Sigmoid colon (tissue), 4 donors: ENCODE measurements around the gene GNS.

ENCODE experiments used
- POLR2AphosphoS5 ChIP-seq, 4 donors: sonication (generic); formaldehyde crosslinking; IDR thresholded peaks; one replicate each; pipeline ENCODE4 v1.6.1; 2017; ENCODE audit warnings: antibody characterized with exemption in 4 of 4
- TF ChIP-seq, protein P1 (sequence below), 4 experiments: fragments of 450-650 bp in 3 of 4; fragments of 200-600 bp in 1 of 4; IDR thresholded peaks; one replicate each; pipeline ENCODE4 v1.5.1; 2016 to 2019; ENCODE audit warnings: antibody characterized with exemption in 4 of 4, mild to moderate bottlenecking in 3 of 4, moderate library complexity in 2 of 4

DNA sequence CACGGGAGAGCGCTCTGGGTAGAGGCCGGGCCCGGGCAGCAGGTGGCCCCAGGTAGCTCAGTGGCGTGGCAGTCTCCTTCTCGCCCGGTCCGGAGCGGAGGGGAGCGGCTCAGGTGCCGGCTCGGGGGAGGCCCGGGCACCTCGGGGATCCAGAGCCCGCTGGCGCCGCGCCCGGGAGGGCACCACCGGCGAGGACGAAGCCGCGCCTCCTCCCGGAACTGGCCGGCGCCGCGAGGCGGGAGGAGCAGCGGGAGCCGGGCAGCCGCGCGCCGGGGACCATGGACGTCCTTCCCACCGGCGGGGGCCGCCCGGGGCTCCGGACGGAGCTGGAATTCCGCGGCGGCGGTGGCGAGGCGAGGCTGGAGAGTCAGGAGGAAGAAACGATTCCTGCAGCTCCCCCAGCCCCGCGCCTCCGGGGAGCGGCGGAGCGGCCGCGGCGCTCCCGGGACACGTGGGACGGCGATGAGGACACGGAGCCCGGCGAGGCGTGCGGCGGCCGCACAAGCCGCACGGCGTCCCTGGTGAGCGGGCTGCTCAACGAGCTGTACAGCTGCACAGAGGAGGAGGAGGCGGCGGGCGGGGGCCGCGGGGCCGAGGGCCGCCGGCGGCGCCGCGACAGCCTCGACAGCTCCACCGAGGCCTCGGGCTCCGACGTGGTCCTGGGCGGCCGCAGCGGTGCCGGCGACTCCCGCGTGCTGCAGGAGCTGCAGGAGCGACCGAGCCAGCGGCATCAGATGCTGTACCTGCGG lies 21.5 kb upstream of the GNS start:
- TF ChIP-seq POLR2AphosphoS5 (IDR thresholded peaks at IDR 0.05): no peak
- TF ChIP-seq, protein P1, sequence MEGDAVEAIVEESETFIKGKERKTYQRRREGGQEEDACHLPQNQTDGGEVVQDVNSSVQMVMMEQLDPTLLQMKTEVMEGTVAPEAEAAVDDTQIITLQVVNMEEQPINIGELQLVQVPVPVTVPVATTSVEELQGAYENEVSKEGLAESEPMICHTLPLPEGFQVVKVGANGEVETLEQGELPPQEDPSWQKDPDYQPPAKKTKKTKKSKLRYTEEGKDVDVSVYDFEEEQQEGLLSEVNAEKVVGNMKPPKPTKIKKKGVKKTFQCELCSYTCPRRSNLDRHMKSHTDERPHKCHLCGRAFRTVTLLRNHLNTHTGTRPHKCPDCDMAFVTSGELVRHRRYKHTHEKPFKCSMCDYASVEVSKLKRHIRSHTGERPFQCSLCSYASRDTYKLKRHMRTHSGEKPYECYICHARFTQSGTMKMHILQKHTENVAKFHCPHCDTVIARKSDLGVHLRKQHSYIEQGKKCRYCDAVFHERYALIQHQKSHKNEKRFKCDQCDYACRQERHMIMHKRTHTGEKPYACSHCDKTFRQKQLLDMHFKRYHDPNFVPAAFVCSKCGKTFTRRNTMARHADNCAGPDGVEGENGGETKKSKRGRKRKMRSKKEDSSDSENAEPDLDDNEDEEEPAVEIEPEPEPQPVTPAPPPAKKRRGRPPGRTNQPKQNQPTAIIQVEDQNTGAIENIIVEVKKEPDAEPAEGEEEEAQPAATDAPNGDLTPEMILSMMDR (IDR thresholded peaks at IDR 0.05): no peak
